Neuronal stem cell (in vitro differentiated cells): Measurements from ENCODE around the gene MIA.

Experiments
- DNase-seq: peaks from one replicate; pipeline ENCODE4 v3.0.0-alpha.2; 2013; ENCODE audit warnings: low spot score
- H2AFZ ChIP-seq: one replicate; pipeline ENCODE4 v1.6.1; 2013; ENCODE audit warnings: mild to moderate bottlenecking, low read length, inconsistent platforms
- H2AK5ac ChIP-seq: 2 replicates; pipeline ENCODE4 v1.6.1; 2013; ENCODE audit warnings: low read depth, mild to moderate bottlenecking, inconsistent platforms, low read length, moderate library complexity, mixed read lengths
- H2BK120ac ChIP-seq: 2 replicates; pipeline ENCODE4 v1.6.1; 2013; ENCODE audit warnings: low read depth, mild to moderate bottlenecking, inconsistent platforms, low read length, moderate library complexity, mixed read lengths
- H2BK12ac ChIP-seq: one replicate; pipeline ENCODE4 v1.6.1; 2013; ENCODE audit warnings: low read length, inconsistent platforms
- H2BK15ac ChIP-seq: 2 replicates; pipeline ENCODE4 v1.6.1; 2013; ENCODE audit warnings: mild to moderate bottlenecking, low read length, inconsistent platforms, mixed read lengths
- H2BK5ac ChIP-seq: one replicate; pipeline ENCODE4 v1.6.1; 2013; ENCODE audit warnings: inconsistent platforms, mild to moderate bottlenecking, low read length, moderate library complexity
- H3K14ac ChIP-seq: one replicate; pipeline ENCODE4 v1.6.1; 2013; ENCODE audit warnings: low read length, inconsistent platforms
- H3K18ac ChIP-seq: 2 replicates; pipeline ENCODE4 v1.6.1; 2013; ENCODE audit warnings: low read length, inconsistent platforms
- H3K23ac ChIP-seq: 2 replicates; pipeline ENCODE4 v1.6.1; 2013; ENCODE audit warnings: low read depth, mild to moderate bottlenecking, mixed read lengths, low read length, inconsistent platforms; ENCODE audit not compliant: poor library complexity
- H3K27ac ChIP-seq: replicated peaks from 3 replicates; pipeline ENCODE4 v1.5.1; 2013; ENCODE audit warnings: low read length, inconsistent platforms
- H3K27me3 ChIP-seq, 3 experiments: 2 replicates each; pipeline ENCODE4 v1.6.1; 2013; ENCODE audit warnings: low read length in 3 of 3, mild to moderate bottlenecking in 2 of 3, inconsistent platforms in 1 of 3, low read depth in 1 of 3, mixed read lengths in 1 of 3, moderate library complexity in 1 of 3; ENCODE audit not compliant: control insufficient read depth in 3 of 3, insufficient read depth in 3 of 3
- H3K36me3 ChIP-seq, 2 donors: replicated peaks in 1 of 2; 2 replicates each; pipeline ENCODE4 v1.6.1; 2013; ENCODE audit warnings: low read length in 2 of 2; ENCODE audit not compliant: control insufficient read depth in 2 of 2, insufficient read depth in 2 of 2
- H3K4ac ChIP-seq: 2 replicates; pipeline ENCODE4 v1.6.1; 2013; ENCODE audit warnings: inconsistent platforms, mild to moderate bottlenecking, low read length, moderate library complexity
- H3K4me1 ChIP-seq, 2 donors: 1 replicate in 1 of 2; 2 replicates in 1 of 2; pipeline ENCODE4 v1.6.1; 2013; ENCODE audit warnings: low read length in 2 of 2, low read depth in 1 of 2; ENCODE audit not compliant: control insufficient read depth in 2 of 2, insufficient read depth in 1 of 2
- H3K4me2 ChIP-seq: one replicate; pipeline ENCODE4 v1.6.1; 2013; ENCODE audit warnings: mild to moderate bottlenecking, low read length, inconsistent platforms; ENCODE audit not compliant: insufficient read depth, poor library complexity, severe bottlenecking
- H3K4me3 ChIP-seq, 2 donors: 2 replicates each; pipeline ENCODE4 v1.5.1; 2013; ENCODE audit warnings: low read length in 2 of 2, mild to moderate bottlenecking in 2 of 2, inconsistent platforms in 1 of 2, moderate library complexity in 1 of 2
- H3K79me1 ChIP-seq: one replicate; pipeline ENCODE4 v1.6.1; 2013; ENCODE audit warnings: low read depth, mild to moderate bottlenecking, inconsistent platforms, low read length, moderate library complexity
- H3K9ac ChIP-seq: one replicate; pipeline ENCODE4 v1.6.1; 2013; ENCODE audit warnings: mild to moderate bottlenecking, low read depth, low read length, inconsistent platforms; ENCODE audit not compliant: poor library complexity
- H3K9me3 ChIP-seq, 2 donors: replicated peaks in 1 of 2; 2 replicates each; pipeline versions ENCODE3 to v1.6.1; 2013; ENCODE audit warnings: low read length in 2 of 2, mild to moderate bottlenecking in 2 of 2, inconsistent platforms in 1 of 2, low read depth in 1 of 2, mixed read lengths in 1 of 2, moderate library complexity in 1 of 2; ENCODE audit not compliant: control insufficient read depth in 2 of 2, insufficient read depth in 1 of 2
- H4K8ac ChIP-seq: one replicate; pipeline ENCODE4 v1.6.1; 2013; ENCODE audit warnings: low read depth, mild to moderate bottlenecking, inconsistent platforms, low read length, moderate library complexity
- H4K91ac ChIP-seq: one replicate; pipeline ENCODE4 v1.6.1; 2013; ENCODE audit warnings: low read length, low read depth, mild to moderate bottlenecking, inconsistent platforms; ENCODE audit not compliant: poor library complexity
- WGBS, 2 donors: extraction: QIAGEN DNeasy Blood & Tissue Kit; methylation state at CpG; one replicate each; pipeline ENCODE4 v1.1.7; 2013; ENCODE audit warnings: missing lambda C conversion rate in 2 of 2, mixed read lengths in 1 of 2; ENCODE audit not compliant: insufficient read length in 2 of 2, insufficient replicate concordance in 1 of 2; ENCODE audit errors: extremely low coverage in 2 of 2; 5-methylcytosine and 5-hydroxymethylcytosine counted together

Gene MIA

GRCh38 chr19:40797166-40797962 is 22.0 kb downstream of the MIA start:
- peaks cover 13% of the 10 kb centered on the region for H3K79me1 ChIP-seq
- H4K8ac ChIP-seq: no peak overlapping the region
- H3K27me3 ChIP-seq: no peaks in the 10 kb centered on the region
- peak overlapping the region; percentile 68 for H2AK5ac ChIP-seq
- peaks cover 14 to 25% of the 10 kb centered on the region in 2 donors for H3K36me3 ChIP-seq
- no peak overlapping the region for H3K4me2 ChIP-seq
- no peak for DNase-seq
- H2BK5ac ChIP-seq: no peak overlapping the region
- no peak overlapping the region for H2BK15ac ChIP-seq
- H3K9me3 ChIP-seq: no peaks in the 10 kb centered on the region
- peaks cover 18 to 23% of the 10 kb centered on the region in 2 donors for H3K4me1 ChIP-seq
- H2BK120ac ChIP-seq: no peak overlapping the region
- no peak overlapping the region for H3K4ac ChIP-seq
- no peak overlapping the region for H3K18ac ChIP-seq
- H3K4me3 ChIP-seq: peak overlapping the region in 1 of 2 donors; percentile 53
- no CpG with 5 or more reads among the region's 14 CpGs for WGBS, 2 donors
- no peak overlapping the region for H2AFZ ChIP-seq
- H3K9ac ChIP-seq: no peak overlapping the region
- H4K91ac ChIP-seq: no peak overlapping the region
- no peak overlapping the region for H3K27ac ChIP-seq
- H2BK12ac ChIP-seq: no peak overlapping the region
- H3K23ac ChIP-seq: no peak overlapping the region
- H3K14ac ChIP-seq: no peak overlapping the region

- WGBS, 2 donors: no CpG with 5 or more reads among the region's 28 CpGs
- H2BK120ac ChIP-seq: no peak overlapping the region
These were observed 22.8 kb downstream of the MIA start for GRCh38 chr19:40797963-40798682.

GRCh38 chr19:40798683-40799557 is 23.6 kb downstream of the MIA start, which contains the start of gene EGLN2:
TSS of gene EGLN2 (plus strand) at chr19:40799191. CDS start at chr19:40800573, 1,382 bp downstream.
- H2AK5ac ChIP-seq: peak within 1 kb of the TSS; percentile 68
- H3K27ac ChIP-seq: peak within 1 kb of the TSS; percentile 80

More at GRCh38 chr19:40797963-40798682, 22.8 kb downstream of the MIA start:
- peak overlapping the region; percentile 73 for H3K27ac ChIP-seq
- peaks cover 17 to 32% of the 10 kb centered on the region in 2 donors for H3K36me3 ChIP-seq
- peaks cover 24 to 28% of the 10 kb centered on the region in 2 donors for H3K4me1 ChIP-seq
- H2AFZ ChIP-seq: peak overlapping the region; percentile 85
- H3K18ac ChIP-seq: peak overlapping the region; percentile 91
- peaks cover 18% of the 10 kb centered on the region for H3K79me1 ChIP-seq
- H3K9me3 ChIP-seq: no peaks in the 10 kb centered on the region
- peak overlapping the region; percentile 59 for H3K4me2 ChIP-seq
- H3K4ac ChIP-seq: peak overlapping the region; percentile 69
- H2BK5ac ChIP-seq: no peak overlapping the region
- peak overlapping the region; percentile 68 for H2AK5ac ChIP-seq
- H3K23ac ChIP-seq: peak overlapping the region; percentile 67
- H3K9ac ChIP-seq: no peak overlapping the region
- H4K8ac ChIP-seq: no peak overlapping the region
- peak overlapping the region; percentile 53 to 76 for H3K4me3 ChIP-seq
- no peak overlapping the region for H4K91ac ChIP-seq
- peak; percentile 58 for DNase-seq
- H2BK15ac ChIP-seq: no peak overlapping the region
- no peak overlapping the region for H3K14ac ChIP-seq
- H2BK12ac ChIP-seq: peak overlapping the region; percentile 16
- H3K27me3 ChIP-seq: no peaks in the 10 kb centered on the region

More at GRCh38 chr19:40798683-40799557, 23.6 kb downstream of the MIA start, which contains the start of gene EGLN2:
- peaks cover 23% of the 10 kb centered on the region for H3K79me1 ChIP-seq
- H2BK5ac ChIP-seq: peak within 1 kb of the TSS; percentile 88
- H3K9ac ChIP-seq: peak within 1 kb of the TSS; percentile 93
- peaks cover 32 to 33% of the 10 kb centered on the region in 2 donors for H3K4me1 ChIP-seq
- no peak within 1 kb of the TSS for H4K91ac ChIP-seq
- peak within 1 kb of the TSS; percentile 69 for H3K4ac ChIP-seq
- no CpG with 5 or more reads among the region's 110 CpGs for WGBS, 2 donors
- H3K27me3 ChIP-seq: no peaks in the 10 kb centered on the region
- peak within 1 kb of the TSS; percentile 99 for H3K18ac ChIP-seq
- peak; percentile 100 for DNase-seq
- H2BK120ac ChIP-seq: peak within 1 kb of the TSS; percentile 38
- H3K23ac ChIP-seq: peak within 1 kb of the TSS; percentile 92
- H3K14ac ChIP-seq: peak within 1 kb of the TSS; percentile 95
- H2AFZ ChIP-seq: peak within 1 kb of the TSS; percentile 86
- H3K4me3 ChIP-seq: peak within 1 kb of the TSS; percentile 91 to 98
- H3K9me3 ChIP-seq: no peaks in the 10 kb centered on the region
- H2BK12ac ChIP-seq: peak within 1 kb of the TSS; percentile 16
- no peak within 1 kb of the TSS for H4K8ac ChIP-seq
- peaks cover 21 to 40% of the 10 kb centered on the region in 2 donors for H3K36me3 ChIP-seq
- no peak within 1 kb of the TSS for H2BK15ac ChIP-seq
- H3K4me2 ChIP-seq: peak within 1 kb of the TSS; percentile 60
